Liver (tissue), 3 donors: ENCODE data around the gene GRIK2.

Experiments used
- EGR1 ChIP-seq, 2 donors: IDR thresholded peaks; 2 replicates each; pipeline ENCODE4 v1.6.1; 2016 to 2018; ENCODE audit warnings: antibody characterized with exemption in 2 of 2, low read depth in 2 of 2
- HNF4A ChIP-seq, 2 donors: conservative IDR thresholded peaks; 2 replicates each; pipeline ENCODE4 v1.6.1; 2016; ENCODE audit warnings: antibody characterized with exemption in 2 of 2, mild to moderate bottlenecking in 2 of 2
- TF ChIP-seq, protein P1 (sequence below): fragments of 150-350 bp; IDR thresholded peaks from 2 replicates; pipeline ENCODE4 v1.5.1; 2017; ENCODE audit warnings: improper control_type of control experiment, low read depth, low read length; ENCODE audit not compliant: missing input control
- TF ChIP-seq, protein P2 (sequence below): IDR thresholded peaks from 2 replicates; pipeline ENCODE4 v1.6.1; 2016; ENCODE audit warnings: antibody characterized with exemption
- donor health status: healthy.
- donor health status: healthy.

DNA sequence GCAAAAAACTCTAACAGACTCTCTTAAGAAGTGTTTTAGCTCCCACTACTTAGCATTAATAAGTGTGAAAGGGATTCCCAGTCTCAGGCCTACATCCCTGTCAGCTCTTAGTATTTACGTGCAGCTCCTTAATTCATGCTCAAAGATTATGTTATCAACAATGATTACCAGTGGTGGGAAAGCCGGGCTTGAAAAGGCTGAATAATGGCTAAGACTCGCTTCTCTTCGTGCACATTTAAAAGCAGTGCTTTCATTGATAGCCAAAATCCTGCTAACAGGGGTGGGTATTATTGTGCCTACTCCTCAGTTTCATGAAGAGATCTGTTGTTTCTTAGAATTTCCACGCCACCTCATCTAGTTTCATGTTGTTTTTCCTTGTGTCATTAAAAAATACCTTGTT, 518.8 kb downstream of the GRIK2 start:
- TF ChIP-seq, protein P1, sequence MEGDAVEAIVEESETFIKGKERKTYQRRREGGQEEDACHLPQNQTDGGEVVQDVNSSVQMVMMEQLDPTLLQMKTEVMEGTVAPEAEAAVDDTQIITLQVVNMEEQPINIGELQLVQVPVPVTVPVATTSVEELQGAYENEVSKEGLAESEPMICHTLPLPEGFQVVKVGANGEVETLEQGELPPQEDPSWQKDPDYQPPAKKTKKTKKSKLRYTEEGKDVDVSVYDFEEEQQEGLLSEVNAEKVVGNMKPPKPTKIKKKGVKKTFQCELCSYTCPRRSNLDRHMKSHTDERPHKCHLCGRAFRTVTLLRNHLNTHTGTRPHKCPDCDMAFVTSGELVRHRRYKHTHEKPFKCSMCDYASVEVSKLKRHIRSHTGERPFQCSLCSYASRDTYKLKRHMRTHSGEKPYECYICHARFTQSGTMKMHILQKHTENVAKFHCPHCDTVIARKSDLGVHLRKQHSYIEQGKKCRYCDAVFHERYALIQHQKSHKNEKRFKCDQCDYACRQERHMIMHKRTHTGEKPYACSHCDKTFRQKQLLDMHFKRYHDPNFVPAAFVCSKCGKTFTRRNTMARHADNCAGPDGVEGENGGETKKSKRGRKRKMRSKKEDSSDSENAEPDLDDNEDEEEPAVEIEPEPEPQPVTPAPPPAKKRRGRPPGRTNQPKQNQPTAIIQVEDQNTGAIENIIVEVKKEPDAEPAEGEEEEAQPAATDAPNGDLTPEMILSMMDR: no peak
- TF ChIP-seq, protein P2, sequence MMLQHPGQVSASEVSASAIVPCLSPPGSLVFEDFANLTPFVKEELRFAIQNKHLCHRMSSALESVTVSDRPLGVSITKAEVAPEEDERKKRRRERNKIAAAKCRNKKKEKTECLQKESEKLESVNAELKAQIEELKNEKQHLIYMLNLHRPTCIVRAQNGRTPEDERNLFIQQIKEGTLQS: no peak
- TF ChIP-seq HNF4A (conservative IDR thresholded peaks at IDR 0.05) (no peak), EGR1 (IDR thresholded peaks at IDR 0.05; ENCODE audit: low read depth in 2 of 2) (no peak)
